HG02852 (cell line): ENCODE measurements around the gene MBP.

Experiments used
- ATAC-seq: cut with Tn5 transposase; IDR thresholded peaks from one replicate; pipeline ENCODE4 v1.9.1; 2021; ENCODE audit warnings: mild to moderate bottlenecking, moderate library complexity; ENCODE audit not compliant: unreplicated experiment

The MBP gene

DNA sequence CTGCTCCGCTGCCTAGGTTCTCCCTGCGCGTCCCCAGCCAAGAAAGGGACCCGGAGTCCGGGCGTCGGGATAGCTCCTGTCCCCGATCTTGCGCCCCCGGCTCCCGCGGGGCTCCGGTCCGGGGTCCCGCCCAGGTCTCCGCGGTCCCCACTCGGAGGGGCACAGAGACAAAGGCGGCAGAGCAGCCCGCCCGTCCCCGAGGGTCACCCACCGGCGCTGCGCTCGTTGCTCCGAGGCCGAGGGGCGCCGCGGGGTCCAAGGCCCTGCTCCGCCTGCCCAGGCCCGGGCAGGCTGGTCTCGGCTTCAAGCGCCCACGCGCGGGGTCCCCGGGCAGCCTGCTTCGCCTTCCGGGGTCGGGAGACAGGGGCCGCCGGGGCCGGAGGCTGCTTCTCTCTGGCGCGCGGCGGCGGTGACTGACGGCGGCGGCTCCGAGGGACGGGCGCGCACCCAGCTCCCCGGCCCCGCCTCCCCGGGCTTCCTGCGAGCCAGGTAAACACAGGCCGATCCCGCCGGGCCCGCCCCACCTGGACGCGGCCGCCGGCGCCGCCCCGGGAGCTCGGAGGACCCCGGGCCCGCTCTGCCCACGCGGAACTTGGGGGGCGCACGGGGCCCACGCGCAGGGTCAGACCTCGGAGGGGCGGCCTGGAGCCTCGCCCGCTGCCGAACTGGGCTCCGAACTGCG is at the start of gene MBP:
TSS of gene MBP (minus strand) at position 415 of the 682 bp plus-strand sequence. CDS start 27,522 bp downstream, outside the sequence.
- peak; percentile 60 for ATAC-seq

DNA sequence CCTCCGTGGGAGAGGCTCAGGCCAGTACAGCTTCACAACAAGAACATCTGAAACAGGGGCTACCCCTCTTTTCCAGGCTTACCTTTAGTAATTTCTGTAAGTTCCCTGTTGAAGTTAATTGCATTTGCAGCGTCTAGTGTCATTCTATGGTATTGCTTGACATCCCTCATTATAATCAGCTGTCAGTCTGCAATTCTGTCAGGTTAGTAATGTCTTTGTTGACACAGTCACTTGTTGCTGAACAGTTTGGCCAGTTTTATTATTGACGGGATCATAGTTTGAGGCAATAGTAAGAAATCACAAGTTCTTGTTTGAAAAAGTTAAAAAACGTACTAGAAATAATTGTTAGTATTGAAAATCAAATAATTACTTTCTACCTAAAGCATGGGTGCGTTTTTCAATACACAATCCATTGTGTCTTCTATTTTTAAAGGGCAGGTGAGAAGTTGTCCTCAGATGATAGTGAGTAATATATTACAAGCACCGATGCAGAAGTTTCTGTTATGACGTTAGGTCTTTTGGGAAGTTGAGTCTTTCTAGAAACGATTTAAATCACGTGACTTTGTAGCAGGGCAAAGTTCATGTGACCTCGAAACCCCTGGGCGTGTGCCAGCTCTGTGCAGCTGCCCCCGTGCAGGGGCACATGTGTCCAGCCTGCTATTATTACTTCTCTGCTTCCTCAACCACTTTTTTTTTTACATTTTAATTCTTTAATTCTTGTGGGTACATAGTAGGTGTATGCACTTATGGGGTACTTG is 49.5 kb upstream of the MBP start:
- ATAC-seq, result no peak

DNA sequence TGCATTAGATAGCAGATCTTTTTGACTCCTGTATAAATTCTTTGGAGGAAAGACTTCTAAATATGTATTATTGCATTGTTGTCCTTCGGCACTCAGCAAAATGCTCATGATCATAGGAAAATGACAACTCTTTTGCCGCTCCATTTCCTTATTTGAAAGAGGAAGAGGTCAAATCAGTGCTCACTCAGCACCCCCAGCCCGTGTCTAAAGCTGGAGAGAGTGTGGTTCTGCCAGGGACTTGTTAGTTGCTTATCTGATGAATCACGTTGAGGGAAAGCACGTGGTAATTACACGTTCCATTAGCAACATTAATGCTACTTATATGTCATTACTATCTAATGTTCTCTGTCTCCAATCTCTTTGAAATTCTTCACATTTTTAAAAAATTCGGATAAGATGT is 46.0 kb upstream of the MBP start:
- ATAC-seq, result no peak

DNA sequence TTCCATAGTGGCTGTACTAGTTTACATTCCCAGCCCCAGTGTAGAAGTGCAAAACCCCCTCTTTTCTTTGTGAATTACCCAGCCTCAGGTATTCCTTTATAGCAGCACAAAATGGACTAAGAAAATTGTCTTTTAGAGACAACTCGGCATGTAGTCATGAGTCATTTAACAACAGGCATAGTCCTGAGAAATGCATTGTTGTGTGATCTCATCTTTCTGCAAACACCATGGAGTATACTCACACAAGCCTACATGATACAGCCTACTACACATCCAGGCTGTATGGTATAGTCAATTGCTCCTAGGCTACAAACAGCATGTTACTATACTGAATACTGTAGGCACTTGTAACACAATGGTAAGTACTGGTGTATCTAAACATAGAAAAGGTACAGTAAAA is 44.4 kb upstream of the MBP start:
- no peak for ATAC-seq

DNA sequence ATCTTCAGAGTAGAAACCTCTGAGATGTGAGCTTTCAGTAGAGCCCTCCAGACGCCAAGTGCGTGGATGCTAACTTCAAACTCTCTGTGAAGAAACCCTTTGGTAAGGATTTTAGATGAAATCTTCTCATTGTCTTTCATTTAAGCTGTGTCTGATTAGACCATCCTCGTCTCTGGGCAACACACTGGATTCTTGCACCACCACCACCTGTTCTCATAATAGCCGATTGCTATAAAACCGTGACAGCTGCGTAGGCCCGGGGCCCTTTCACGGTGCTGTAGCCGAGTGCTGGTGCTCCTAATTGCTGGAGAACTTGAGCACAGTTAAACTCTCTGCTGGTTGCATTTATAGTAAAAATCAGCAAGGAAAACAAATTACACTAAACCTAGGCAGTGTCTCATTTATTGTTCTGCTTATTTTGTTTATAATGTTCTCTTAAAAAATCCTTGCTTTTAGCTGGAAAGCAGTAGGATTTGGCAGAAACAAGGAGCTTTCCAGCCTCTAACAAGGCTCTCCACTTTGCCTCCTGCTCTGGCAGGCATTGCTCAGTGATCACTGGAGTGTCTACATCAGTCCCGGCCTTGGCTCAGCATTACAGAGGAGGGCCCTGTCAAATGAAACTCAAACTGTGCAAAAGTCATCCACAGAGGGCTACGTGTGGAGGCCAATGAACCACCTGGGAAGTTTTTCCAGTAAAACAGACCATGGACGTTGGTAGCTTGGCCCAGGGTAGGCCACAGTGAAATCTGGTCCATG is 40.9 kb upstream of the MBP start:
- no peak for ATAC-seq

DNA sequence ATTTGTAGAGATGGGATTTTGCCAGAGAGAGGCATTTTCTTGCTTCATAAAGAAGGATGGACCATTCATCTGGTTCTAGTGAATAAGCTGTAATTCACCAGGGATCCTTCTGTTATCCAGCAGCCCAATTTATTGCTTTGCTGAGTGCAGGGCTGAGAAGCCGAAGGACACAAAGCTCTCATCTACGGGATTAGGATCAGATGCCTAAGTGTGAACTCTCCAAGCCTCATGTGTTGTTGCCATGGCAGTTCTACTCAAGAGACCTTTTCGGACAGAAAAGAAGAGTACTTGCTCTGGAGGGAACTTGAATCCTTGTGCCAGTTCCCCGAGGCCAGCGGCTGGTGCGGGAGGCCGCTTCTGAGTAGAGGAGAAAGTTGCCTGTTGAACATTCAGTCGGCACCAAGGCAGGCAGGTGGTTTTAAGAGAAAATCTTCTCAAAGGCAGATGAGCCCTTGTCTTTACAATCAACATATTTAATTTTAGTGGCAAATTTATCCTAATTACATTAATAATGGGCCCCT is 38.4 kb upstream of the MBP start:
- ATAC-seq, result no peak

DNA sequence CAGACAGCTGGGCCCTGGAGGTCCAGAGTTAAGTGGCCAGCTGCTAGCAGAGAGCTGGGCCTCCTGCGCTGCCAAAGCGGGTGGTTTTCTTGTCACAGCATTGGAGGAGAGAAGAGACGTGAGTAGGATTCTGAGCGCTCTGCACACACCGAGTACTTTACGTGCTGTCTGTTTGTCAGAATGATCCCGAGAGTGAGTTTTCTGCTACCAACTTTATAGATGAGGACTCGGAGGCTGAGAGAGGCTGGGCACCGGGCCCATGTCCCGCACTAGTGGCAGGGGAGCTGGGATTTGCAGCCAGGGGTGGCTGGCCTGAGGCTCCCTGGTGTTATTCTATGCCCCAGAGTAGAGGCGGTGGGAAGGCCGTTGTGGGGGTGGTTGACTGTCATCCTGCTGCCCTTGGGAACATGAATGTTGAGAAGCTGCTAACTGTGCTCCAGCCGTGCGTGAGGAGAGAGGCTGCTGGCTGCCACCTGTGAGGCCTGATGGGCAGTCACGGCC is 36.3 kb upstream of the MBP start:
- ATAC-seq, result no peak

DNA sequence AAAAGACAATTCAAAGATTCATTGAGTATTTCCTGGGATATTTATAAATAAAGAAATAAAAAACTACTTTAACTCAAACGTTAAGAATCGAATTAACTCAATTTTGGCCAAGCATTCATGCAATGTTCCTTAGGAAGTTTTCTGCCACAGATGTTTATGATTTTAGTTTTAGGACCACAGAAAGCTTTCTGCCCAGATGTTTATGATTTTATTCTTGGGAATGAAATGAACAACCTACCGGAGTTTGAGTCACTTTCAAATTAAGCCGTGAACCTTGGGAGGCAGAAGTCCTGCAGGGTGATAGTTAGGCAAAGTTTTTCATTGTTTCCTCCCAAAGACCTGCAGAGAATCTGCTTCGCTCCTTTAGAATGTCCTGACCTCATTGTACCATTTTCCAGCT is 34.7 kb upstream of the MBP start:
- ATAC-seq, result no peak

DNA sequence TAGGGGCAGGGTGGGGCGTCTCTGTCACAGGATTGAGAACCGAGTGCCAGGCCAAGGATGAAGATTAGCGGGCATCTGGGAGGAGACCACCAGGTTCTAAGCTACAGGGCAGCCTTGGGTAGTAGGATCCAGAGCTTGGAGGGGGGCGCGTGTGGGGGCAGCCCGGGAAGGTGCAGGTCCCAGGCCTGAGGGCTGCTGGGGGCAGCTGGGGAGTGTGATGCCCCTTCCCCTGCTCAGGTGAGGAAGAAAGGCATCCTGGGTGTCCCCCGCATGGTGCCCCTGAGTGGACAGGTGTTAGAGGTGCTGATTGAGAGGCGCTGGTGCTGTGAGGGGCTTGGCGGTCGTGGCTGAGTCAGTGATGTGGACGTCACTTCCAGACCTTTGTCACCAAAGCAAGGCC is 33.9 kb upstream of the MBP start:
- ATAC-seq, result no peak

DNA sequence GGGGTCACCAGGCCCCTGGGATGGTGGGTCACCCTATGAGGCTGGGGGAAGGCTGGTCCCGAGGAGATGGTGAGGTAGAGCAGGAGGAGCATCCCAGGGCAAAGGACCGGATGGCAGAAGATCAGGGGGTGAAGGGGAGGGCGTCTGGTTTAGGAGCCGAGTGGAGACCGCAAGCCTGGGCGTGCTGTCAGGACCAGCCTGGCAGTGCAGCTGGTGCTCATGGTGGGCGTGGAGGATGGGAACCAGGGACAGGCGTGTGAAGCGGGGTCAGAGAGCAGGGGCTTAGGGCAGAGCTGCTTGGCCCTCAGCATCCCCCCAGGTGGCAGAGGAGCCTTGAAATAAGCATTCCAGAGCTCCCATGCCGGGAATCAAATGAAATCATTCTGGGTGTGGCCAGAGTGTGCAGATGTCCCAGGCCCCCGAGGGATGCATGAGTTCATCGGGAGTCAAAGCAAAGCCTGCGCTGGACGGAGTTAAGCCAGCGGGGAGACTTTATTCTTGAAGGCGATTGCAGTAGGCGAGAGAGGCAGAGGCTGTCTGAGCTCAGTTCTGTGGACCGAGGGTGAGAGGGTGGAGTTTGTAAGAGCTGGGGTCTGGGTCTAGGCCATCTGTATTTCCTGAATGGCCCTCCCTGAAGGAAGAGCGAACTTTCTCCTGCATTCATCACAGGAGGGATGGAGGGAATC is 33.1 kb upstream of the MBP start:
- no peak for ATAC-seq

DNA sequence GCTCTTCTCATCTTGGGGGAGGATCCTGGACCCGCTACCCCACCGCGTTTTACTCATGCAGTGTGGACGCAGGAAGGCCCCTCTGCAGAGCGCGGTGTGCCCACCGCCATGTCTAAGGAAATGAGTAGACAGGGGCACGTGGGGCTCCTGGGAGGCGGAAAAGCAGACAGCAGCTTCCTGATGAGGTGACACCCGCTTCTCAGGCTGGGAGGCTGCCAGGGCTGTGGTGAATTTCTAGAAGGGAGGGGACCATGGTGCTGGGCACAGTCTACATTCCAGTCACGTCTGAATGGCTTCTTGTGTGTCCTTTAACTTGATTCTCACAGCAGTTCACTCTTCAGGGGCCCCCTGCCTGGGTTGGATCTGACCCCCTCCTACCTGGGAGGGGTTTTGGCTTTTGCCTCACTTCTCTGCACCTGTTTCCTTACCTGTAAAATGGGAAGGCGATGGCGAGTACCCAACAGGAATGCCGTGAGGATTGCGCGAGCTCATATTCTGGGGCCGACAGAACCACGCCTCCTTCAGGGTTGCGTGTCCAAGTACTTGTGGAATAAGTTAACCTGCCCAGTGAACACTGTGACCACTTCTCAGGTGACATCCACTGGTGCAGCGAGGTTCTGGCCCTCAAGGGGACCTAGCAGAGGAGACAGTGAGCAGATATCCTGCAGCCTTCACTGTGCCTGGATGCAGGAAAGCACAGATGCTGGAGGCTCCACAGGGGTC is 32.3 kb upstream of the MBP start:
- ATAC-seq, result no peak

DNA sequence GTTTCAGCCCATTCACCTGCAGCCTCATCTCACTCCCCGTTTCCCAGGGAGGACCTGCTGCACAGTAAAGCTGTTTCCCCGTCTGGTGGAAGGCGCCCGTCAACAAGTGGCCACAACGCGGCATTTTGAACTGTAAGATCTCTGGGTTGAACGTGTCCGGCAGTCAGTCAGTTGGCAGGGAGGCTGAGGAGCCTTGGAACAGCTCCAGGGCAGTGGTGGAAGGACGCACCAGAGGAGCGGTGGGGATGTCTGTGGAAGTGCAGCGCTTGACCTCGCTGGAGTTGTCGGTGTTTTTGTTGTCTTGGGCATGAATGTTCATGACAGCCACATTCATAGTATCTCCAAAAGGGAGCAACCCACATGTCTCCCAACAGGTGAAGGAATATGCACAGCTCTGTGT is 31.4 kb upstream of the MBP start:
- ATAC-seq, result no peak

DNA sequence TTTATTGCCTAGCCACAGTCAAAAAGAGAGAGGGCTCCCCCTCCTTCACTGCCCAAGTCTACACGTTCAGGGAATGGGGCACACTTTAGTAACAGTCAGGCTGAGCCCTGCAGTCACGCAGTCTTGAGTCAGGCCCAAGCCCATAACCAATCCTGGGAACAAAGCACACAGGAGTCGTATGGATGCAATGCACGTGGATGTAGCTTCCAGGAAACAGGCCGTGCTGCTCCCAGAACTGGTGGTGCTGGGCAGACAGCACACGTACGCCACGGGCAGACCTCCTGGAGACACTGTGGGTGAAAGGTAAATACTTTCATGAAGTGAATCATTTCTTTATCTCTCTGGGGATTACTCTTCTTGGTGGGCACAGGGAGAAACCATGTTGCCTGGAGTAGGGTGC is 30.0 kb upstream of the MBP start:
- ATAC-seq, result no peak

DNA sequence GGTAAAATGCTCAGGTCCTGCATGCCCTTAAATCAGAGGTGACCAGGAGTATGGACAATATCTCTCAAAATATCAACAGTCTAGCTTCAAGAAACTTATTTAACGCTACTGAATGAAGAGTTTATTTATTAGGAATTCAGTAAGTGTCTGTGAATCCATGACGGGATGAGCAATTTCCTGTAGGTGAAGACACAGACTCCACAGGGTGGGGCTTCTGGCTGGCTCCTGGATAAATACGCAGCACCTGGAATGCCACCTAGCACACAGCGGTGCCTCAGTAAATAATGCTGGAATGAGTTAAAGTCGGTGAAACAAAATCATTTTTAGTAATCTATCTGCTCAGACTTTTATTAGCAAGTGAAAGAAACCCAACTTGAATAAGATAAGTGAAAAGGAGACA is 29.4 kb upstream of the MBP start:
- ATAC-seq, result no peak

DNA sequence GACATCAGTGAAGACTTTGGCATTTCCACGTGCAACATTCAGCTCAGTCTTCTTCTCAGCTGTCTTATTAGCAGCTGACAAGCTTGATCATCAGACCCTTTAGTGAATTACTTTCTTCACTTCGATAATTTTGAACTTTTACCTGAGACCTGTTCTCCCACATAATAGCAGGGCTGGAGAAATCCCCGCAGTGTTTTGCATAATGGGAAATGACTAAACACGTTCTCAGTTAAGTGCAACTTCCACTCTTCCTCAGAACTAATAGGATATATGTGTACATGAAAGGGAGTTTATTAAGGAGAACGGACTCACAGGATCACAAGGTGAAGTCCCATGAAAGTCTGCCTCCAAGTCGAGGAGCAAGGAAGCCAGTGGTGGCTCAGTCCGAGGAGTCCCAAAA is 28.8 kb upstream of the MBP start:
- no peak for ATAC-seq

DNA sequence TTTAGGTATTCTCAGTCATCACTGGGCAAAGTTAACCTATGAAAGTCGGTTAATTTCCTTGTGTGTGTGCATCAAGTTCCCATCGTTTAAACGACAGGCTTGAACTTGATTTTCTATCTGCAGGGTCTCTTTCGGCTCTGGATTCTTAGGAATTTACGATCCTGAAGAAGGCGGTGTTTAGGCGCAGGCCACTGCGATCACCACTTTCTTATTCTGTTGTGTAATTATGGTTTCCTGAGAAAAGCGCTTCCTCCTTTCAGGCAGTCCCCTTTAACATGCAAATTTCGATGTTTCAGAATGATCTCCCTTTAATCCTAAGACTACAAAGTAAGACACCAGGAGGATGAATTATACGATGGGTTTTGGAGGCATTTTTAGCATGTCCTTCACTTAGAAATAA is 27.9 kb upstream of the MBP start:
- peak; percentile 63 for ATAC-seq

DNA sequence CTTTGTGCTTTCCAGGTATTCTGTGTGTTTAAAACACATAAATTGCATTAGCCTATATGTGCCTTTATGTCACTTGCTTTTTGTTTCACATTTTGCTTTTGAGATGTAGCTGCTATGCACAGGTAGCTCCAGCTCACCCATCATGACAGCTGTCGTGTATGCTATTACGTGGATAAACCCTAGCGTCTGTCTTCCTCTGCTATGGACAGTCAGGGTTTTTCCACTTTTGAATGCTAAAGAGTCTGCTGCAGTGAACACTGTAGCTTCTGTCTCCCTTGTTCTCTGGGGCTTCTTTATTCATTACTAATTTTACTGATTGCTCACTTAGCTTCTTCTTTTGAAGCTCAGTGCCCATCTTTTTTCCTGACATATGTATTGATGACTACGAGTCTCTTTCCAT is 24.7 kb upstream of the MBP start:
- peak; percentile 73 for ATAC-seq

DNA sequence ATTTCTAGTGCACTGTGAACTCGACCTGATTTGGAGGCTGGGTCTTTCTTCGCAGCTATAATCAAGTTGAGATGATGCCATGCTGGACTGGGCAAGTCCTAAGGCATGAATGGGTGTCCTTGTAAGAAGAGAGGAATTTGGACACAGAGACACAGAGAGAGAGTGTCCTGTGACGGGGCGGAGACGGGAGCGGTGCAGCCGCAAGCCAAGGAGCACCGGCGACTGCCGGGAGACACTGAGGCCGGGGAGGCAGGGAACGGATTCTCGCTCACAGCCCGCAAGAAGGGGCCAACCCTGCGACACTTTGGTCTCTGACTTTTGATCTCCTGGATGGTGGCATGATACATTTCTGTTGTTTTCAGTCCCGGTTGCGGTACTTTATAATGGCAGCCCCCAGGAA is 22.4 kb upstream of the MBP start:
- ATAC-seq, result no peak

DNA sequence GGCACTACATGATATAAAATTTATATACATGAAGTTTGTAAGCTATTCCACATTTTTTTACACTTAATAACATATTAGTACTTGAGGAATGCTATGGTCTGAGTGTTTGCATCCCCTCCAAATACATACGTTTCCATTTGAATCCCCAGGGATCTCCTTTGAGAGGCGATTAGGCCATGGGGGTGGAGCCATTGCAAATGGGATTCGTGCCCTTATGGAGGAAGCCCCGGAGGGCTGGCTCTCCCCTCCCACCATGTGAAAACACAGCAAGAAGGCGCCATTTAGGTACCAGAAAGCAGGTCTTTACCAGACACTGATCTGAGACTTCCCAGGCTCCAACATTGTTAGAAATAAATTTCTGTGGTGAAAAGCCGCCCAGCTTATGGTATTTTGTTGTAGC is 20.8 kb upstream of the MBP start:
- ATAC-seq, result no peak

DNA sequence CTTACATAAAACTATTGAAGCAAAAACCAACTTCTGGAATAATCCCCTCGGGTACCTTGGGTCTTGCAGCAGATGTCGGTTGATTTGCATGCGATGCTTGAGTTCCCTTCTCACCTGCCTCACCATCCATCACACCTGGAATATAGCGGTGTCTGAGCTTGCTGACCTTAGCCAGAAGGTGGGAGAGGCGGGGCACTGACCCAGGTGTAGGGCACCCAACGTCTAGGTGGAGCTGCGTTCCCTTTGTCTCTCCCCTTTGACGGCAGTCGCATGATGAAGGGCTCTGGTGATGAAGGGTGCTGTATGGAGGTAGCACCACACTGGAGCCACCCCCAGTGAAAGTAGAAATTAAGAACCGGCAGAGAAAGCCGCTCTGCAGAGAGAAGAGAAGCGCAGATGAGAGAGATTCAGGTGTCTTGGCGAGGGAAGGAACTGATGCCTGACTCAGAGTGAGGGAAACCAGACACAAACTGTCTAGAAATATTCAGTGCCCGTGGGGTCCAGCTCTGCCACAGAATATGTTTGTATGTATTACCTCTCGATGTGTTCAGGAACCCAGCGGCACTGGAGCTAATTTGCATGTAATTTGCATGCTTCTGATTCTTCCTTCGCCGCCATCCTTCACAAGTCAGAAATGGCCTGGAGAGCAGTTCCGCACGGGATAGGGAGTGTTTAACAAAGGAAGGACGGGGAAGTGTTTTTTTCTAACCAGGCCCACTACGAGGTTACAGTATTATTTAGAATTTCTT is 19.4 kb upstream of the MBP start:
- ATAC-seq, result no peak
